ENCODE results near the gene SINHCAF.
"Not testable (repeated sequence)": the region's sequence is repeated elsewhere in the genome, so short reads cannot be mapped to it uniquely, and the experiment has no call there.

Gene SINHCAF

GRCh38 chr12:31325877-31326631 lies at the start of gene SINHCAF:
Gene SINHCAF, minus strand, starts transcription at chr12:31326150. Its CDS starts 27,946 bp downstream, at chr12:31298204.
- DNase-seq: peak; percentile 100

GRCh38 chr12:31375422-31375821 lies 49.5 kb upstream of the SINHCAF start:
- DNase-seq: not testable (repeated sequence)

- no peak for DNase-seq
Measured at GRCh38 chr12:31371256-31371620, 45.3 kb upstream of the SINHCAF start.

GRCh38 chr12:31370531-31371255 lies 44.7 kb upstream of the SINHCAF start:
- DNase-seq: no peak

- no peak for DNase-seq
Measured at GRCh38 chr12:31369712-31370521, 44.0 kb upstream of the SINHCAF start.

GRCh38 chr12:31368666-31369361 lies 42.9 kb upstream of the SINHCAF start:
- no peak for DNase-seq

- DNase-seq: no peak
Measured at GRCh38 chr12:31366104-31366621, 40.2 kb upstream of the SINHCAF start.

GRCh38 chr12:31363831-31364230 lies 37.9 kb upstream of the SINHCAF start:
- no peak for DNase-seq

GRCh38 chr12:31363416-31363809 lies 37.5 kb upstream of the SINHCAF start:
- DNase-seq: no peak

GRCh38 chr12:31362759-31363415 lies 36.9 kb upstream of the SINHCAF start:
- DNase-seq: no peak

GRCh38 chr12:31362115-31362758 lies 36.3 kb upstream of the SINHCAF start:
- peak; percentile 17 for DNase-seq

GRCh38 chr12:31361730-31362114 lies 35.8 kb upstream of the SINHCAF start:
- DNase-seq: no peak

- DNase-seq: no peak
Measured at GRCh38 chr12:31355747-31356107, 29.8 kb upstream of the SINHCAF start.

- peak; percentile 78 for DNase-seq
Measured at GRCh38 chr12:31353750-31354708, 28.1 kb upstream of the SINHCAF start.

GRCh38 chr12:31346267-31346666 lies 20.3 kb upstream of the SINHCAF start:
- DNase-seq: no peak

GRCh38 chr12:31343139-31343538 lies 17.2 kb upstream of the SINHCAF start:
- no peak for DNase-seq

- no peak for DNase-seq
Measured at GRCh38 chr12:31342286-31342685, 16.3 kb upstream of the SINHCAF start.

- DNase-seq: no peak
Measured at GRCh38 chr12:31339831-31340622, 14.1 kb upstream of the SINHCAF start.

- DNase-seq: no peak
Measured at GRCh38 chr12:31337952-31338351, 12.0 kb upstream of the SINHCAF start.

- no peak for DNase-seq
Measured at GRCh38 chr12:31331242-31331641, 5.3 kb upstream of the SINHCAF start.

Data from NCI-H1105 (cell line).